Trophoblast cell (in vitro differentiated cells and primary cell): ENCODE measurements around the gene TMEM198.
A peak's percentile ranks its signal among the peaks of the same experiment; 100 is the strongest.

Experiments used
- DNase-seq, 2 donors: peaks; one replicate each; pipeline ENCODE4 v3.0.0-alpha.2; 2016
- H2AFZ ChIP-seq: 2 replicates; pipeline ENCODE4 v1.6.1; 2013; ENCODE audit warnings: low read length, moderate library complexity, mild to moderate bottlenecking; ENCODE audit not compliant: insufficient read depth, poor library complexity
- H2AK5ac ChIP-seq: 2 replicates; pipeline ENCODE4 v1.6.1; 2013; ENCODE audit warnings: mild to moderate bottlenecking, low read length
- H2BK120ac ChIP-seq: 2 replicates; pipeline ENCODE4 v1.6.1; 2013; ENCODE audit warnings: low read length, mild to moderate bottlenecking, moderate library complexity; ENCODE audit not compliant: insufficient read depth, poor library complexity
- H2BK12ac ChIP-seq: 2 replicates; pipeline ENCODE4 v1.6.1; 2013; ENCODE audit warnings: mild to moderate bottlenecking, low read length, moderate library complexity
- H2BK5ac ChIP-seq: 2 replicates; pipeline ENCODE4 v1.6.1; 2013; ENCODE audit warnings: low read length, low read depth, moderate library complexity, mild to moderate bottlenecking; ENCODE audit not compliant: poor library complexity
- H3K14ac ChIP-seq: 2 replicates; pipeline ENCODE4 v1.6.1; 2013; ENCODE audit warnings: mild to moderate bottlenecking, low read length
- H3K18ac ChIP-seq: 2 replicates; pipeline ENCODE4 v1.6.1; 2013; ENCODE audit warnings: mild to moderate bottlenecking, low read length
- H3K23ac ChIP-seq: 2 replicates; pipeline ENCODE4 v1.6.1; 2013; ENCODE audit warnings: low read length
- H3K27ac ChIP-seq: 2 replicates; pipeline ENCODE4 v1.5.1; 2013; ENCODE audit warnings: low read depth, mild to moderate bottlenecking, inconsistent platforms, low read length, moderate library complexity
- H3K27me3 ChIP-seq: 2 replicates; pipeline ENCODE4 v1.6.1; 2013; ENCODE audit warnings: inconsistent platforms, mild to moderate bottlenecking, low read length, moderate library complexity; ENCODE audit not compliant: insufficient read depth
- H3K36me3 ChIP-seq, 2 experiments: 1 replicate in 1 of 2; 2 replicates in 1 of 2; pipeline ENCODE4 v1.6.1; 2013; ENCODE audit warnings: low read length in 2 of 2, mild to moderate bottlenecking in 2 of 2, moderate library complexity in 1 of 2; ENCODE audit not compliant: insufficient read depth in 2 of 2, control insufficient read depth in 1 of 2
- H3K4ac ChIP-seq: 2 replicates; pipeline ENCODE4 v1.6.1; 2013; ENCODE audit warnings: low read depth, mild to moderate bottlenecking, low read length, moderate library complexity
- H3K4me1 ChIP-seq, 2 experiments: 1 replicate in 1 of 2; 2 replicates in 1 of 2; pipeline ENCODE4 v1.6.1; 2013; ENCODE audit warnings: low read length in 2 of 2, mild to moderate bottlenecking in 2 of 2, moderate library complexity in 1 of 2; ENCODE audit not compliant: insufficient read depth in 2 of 2, control insufficient read depth in 1 of 2
- H3K4me2 ChIP-seq: 2 replicates; pipeline ENCODE4 v1.6.1; 2013; ENCODE audit warnings: inconsistent platforms, mild to moderate bottlenecking, low read length, moderate library complexity
- H3K4me3 ChIP-seq: 2 replicates; pipeline ENCODE4 v1.5.1; 2013; ENCODE audit warnings: mild to moderate bottlenecking, low read depth, low read length, inconsistent platforms
- H3K79me1 ChIP-seq: one replicate; pipeline ENCODE4 v1.6.1; 2013; ENCODE audit warnings: low read length
- H3K79me2 ChIP-seq: 2 replicates; pipeline ENCODE4 v1.6.1; 2013; ENCODE audit warnings: low read length, mild to moderate bottlenecking; ENCODE audit not compliant: control insufficient read depth, insufficient read depth, poor library complexity
- H3K9ac ChIP-seq: 2 replicates; pipeline ENCODE4 v1.6.1; 2013; ENCODE audit warnings: mild to moderate bottlenecking, low read length
- H3K9me3 ChIP-seq: 2 replicates; pipeline ENCODE4 v1.6.1; 2013; ENCODE audit warnings: low read depth, mild to moderate bottlenecking, control low read depth, inconsistent platforms, low read length; ENCODE audit not compliant: insufficient read depth
- H4K12ac ChIP-seq: 2 replicates; pipeline ENCODE4 v1.6.1; 2013; ENCODE audit warnings: low read depth, mild to moderate bottlenecking, low read length, moderate library complexity
- H4K8ac ChIP-seq: 2 replicates; pipeline ENCODE4 v1.6.1; 2013; ENCODE audit warnings: low read depth, mild to moderate bottlenecking, low read length, moderate library complexity
- H4K91ac ChIP-seq: one replicate; pipeline ENCODE4 v1.6.1; 2013; ENCODE audit warnings: low read depth, mild to moderate bottlenecking, low read length, moderate library complexity
- WGBS: extraction: QIAGEN DNeasy Blood & Tissue Kit; methylation state at CpG from one replicate; pipeline ENCODE4 v1.1.7; 2013; ENCODE audit warnings: missing lambda C conversion rate; ENCODE audit not compliant: insufficient read length, insufficient coverage; ENCODE audit errors: extremely low coverage; 5-methylcytosine and 5-hydroxymethylcytosine counted together

The TMEM198 gene

DNA sequence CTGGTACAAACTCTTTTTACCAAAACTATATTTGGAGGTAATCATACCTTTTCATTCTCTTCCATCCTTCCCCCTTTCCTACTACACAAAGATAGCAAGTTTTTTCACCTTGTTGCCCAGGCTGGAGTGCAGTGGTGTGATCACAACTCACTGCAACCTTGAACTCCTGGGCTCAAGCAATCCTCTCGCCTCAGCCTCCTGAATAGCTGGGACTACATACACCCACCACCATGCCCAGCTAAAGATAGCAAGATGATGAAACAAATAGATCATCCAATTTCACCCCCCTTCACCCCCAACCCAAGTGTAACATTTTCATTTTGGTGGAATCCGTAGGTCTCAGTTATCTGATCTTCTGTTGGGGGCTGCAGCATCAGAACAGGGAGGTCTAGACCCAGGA is 49.3 kb downstream of the TMEM198 start:
- no peaks in the 10 kb centered on the region for H3K9me3 ChIP-seq
- H3K27ac ChIP-seq, result no peak overlapping the region
- H2BK120ac ChIP-seq, result no peak overlapping the region
- no CpG with 5 or more reads among the region's 2 CpGs for WGBS
- peaks cover 6 to 12% of the 10 kb centered on the region in 2 experiments for H3K4me1 ChIP-seq
- no peak overlapping the region for H2AFZ ChIP-seq
- H3K23ac ChIP-seq, result no peak overlapping the region
- H4K91ac ChIP-seq, result no peak overlapping the region
- no peak overlapping the region for H3K4me2 ChIP-seq
- H4K12ac ChIP-seq, result no peak overlapping the region
- H3K14ac ChIP-seq, result no peak overlapping the region
- no peak overlapping the region for H4K8ac ChIP-seq
- DNase-seq, result no peak
- peaks cover 16% of the 10 kb centered on the region for H3K79me1 ChIP-seq
- no peak overlapping the region for H3K9ac ChIP-seq
- no peak overlapping the region for H2AK5ac ChIP-seq
- no peak overlapping the region for H2BK5ac ChIP-seq
- H3K27me3 ChIP-seq, result no peaks in the 10 kb centered on the region
- H3K36me3 ChIP-seq, result no peaks in the 10 kb centered on the region
- no peak overlapping the region for H2BK12ac ChIP-seq
- no peak overlapping the region for H3K4me3 ChIP-seq
- no peak overlapping the region for H3K4ac ChIP-seq
- no peak overlapping the region for H3K18ac ChIP-seq
- H3K79me2 ChIP-seq, result peaks cover 6% of the 10 kb centered on the region

DNA sequence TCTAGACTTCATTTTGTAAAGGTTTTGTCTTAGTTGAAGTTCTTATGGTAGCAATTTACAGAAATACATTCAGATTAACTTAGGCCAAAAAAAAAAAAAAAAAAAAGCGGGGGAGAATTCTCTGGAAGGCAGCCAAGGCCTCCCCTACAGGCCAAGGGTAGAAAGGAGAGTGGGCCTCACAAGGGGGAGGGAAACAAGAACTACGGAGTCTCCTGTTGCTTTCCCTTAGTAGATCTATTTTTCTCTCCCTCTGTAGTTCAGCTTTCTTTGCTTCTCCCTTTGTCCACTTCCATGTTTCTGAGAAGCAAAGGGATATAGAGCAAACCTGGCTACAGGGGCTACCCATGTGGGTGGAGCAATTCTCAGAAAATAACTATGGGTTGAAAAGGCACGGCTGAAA is 51.4 kb downstream of the TMEM198 start:
- Histone ChIP-seq H3K4me3 (no peak overlapping the region), H3K79me2 (peaks cover 8% of the 10 kb centered on the region), H2BK120ac (peak overlapping the region; percentile 47), H3K27ac (peak overlapping the region; percentile 64), H2BK5ac (peak overlapping the region; percentile 26), H3K9ac (no peak overlapping the region), H3K4me1 (peaks cover 6 to 17% of the 10 kb centered on the region in 2 experiments), H4K91ac (peak overlapping the region; percentile 32), H3K36me3 (no peaks in the 10 kb centered on the region), H3K23ac (no peak overlapping the region), H3K27me3 (no peaks in the 10 kb centered on the region), H3K14ac (no peak overlapping the region), H3K4me2 (no peak overlapping the region), H3K79me1 (peaks cover 18% of the 10 kb centered on the region), H2BK12ac (peak overlapping the region; percentile 72), H3K4ac (no peak overlapping the region), H3K18ac (no peak overlapping the region), H4K8ac (peak overlapping the region; percentile 26), H3K9me3 (no peaks in the 10 kb centered on the region), H2AFZ (no peak overlapping the region), H2AK5ac (no peak overlapping the region), H4K12ac (no peak overlapping the region)
- no CpG with 5 or more reads among the region's 3 CpGs for WGBS
- no peak for DNase-seq

DNA sequence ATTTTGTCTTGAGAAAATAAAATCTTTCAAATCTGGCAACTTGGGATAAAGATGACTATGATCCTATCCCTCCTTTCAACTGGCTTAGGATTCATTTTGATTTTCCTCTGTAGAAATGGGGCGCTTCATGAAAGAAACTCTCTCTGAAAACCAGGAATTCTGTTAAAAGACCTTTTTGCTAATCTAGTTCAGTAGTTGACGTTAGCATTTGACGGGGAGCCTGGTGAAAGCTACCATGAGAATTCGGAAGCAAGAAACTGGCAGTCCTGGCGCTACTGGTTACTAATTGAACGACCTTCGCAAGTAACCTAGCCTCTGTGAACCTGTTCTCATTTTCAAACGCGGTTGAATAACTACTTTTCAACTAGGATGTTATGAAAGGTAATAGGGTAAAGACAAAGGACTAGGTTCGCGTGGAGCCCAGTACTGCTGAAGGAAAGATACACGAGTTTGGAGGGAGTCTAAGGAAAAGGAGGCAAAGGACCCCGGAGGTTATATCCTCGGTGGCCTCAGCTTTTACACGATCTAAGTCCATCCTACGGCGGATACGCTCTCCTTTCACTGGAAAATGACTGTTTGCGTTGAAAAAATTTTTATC is 53.2 kb downstream of the TMEM198 start:
- peak overlapping the region; percentile 96 for H3K9ac ChIP-seq
- H2BK5ac ChIP-seq, result peak overlapping the region; percentile 92
- H2BK12ac ChIP-seq, result peak overlapping the region; percentile 79
- no CpG with 5 or more reads among the region's 19 CpGs for WGBS
- peak overlapping the region; percentile 91 for H4K8ac ChIP-seq
- H3K14ac ChIP-seq, result peak overlapping the region; percentile 96
- H2AFZ ChIP-seq, result peak overlapping the region; percentile 38
- H3K79me1 ChIP-seq, result peaks cover 18% of the 10 kb centered on the region
- peak overlapping the region; percentile 99 for H3K27ac ChIP-seq
- H3K18ac ChIP-seq, result peak overlapping the region; percentile 93
- DNase-seq, result peak; percentile 43 to 66
- peaks cover 4 to 9% of the 10 kb centered on the region in 2 experiments for H3K36me3 ChIP-seq
- H3K4me3 ChIP-seq, result peak overlapping the region; percentile 86
- peak overlapping the region; percentile 82 for H4K91ac ChIP-seq
- no peak overlapping the region for H3K23ac ChIP-seq
- no peaks in the 10 kb centered on the region for H3K27me3 ChIP-seq
- peak overlapping the region; percentile 79 for H2AK5ac ChIP-seq
- no peaks in the 10 kb centered on the region for H3K9me3 ChIP-seq
- peaks cover 8% of the 10 kb centered on the region for H3K79me2 ChIP-seq
- peak overlapping the region; percentile 80 for H3K4me2 ChIP-seq
- H2BK120ac ChIP-seq, result peak overlapping the region; percentile 96
- H3K4ac ChIP-seq, result peak overlapping the region; percentile 64
- peak overlapping the region; percentile 19 for H4K12ac ChIP-seq
- H3K4me1 ChIP-seq, result peaks cover 6 to 17% of the 10 kb centered on the region in 2 experiments

DNA sequence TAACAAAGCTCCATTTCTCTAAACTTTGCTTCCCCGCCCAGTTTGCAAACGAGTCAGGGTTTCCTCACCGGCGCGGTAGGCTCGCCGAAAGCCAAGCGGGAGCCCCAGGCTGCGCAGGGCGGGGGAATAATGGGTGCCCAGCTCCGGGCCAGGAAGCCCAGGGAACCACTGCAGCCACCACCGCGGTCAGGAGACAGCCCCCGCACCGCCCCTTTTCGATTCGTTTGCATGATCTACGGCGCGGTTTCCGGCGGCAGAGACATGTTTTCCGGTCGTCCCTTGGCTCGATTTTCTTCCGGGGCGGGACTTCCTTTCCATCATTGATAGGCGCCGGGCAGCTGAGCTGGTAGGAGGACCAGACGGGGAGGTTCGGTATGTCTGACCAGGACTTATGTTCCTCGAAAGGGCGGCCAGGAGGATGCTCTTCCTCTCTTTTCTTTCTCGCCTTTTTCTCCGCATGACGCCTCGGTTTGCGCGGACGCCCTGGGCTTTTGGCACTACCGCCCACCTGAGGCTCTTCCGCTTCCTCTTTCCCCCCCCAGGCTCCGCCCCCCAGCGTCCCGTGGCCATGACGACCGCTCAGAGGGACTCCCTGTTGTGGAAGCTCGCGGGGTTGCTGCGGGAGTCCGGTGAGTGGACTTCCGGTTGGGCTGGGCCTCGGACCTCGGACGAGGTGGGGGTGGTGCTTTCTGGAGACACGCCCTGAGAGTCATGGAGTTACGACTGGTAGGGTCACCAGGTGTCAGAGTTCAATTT is 53.9 kb downstream of the TMEM198 start, which contains the start of gene STK11IP:
Gene STK11IP (plus strand): TSS at position 306 of the 756 bp plus-strand sequence. CDS start 263 bp downstream, at position 569.
- Histone ChIP-seq H4K91ac (peak within 1 kb of the TSS; percentile 82), H3K4me1 (peaks cover 6 to 17% of the 10 kb centered on the region in 2 experiments), H3K18ac (peak within 1 kb of the TSS; percentile 93), H3K4me3 (peak within 1 kb of the TSS; percentile 86), H3K14ac (peak within 1 kb of the TSS; percentile 96), H3K23ac (no peak within 1 kb of the TSS), H3K9ac (peak within 1 kb of the TSS; percentile 96), H2BK5ac (peak within 1 kb of the TSS; percentile 92), H2BK12ac (peak within 1 kb of the TSS; percentile 79), H2AK5ac (peak within 1 kb of the TSS; percentile 79), H3K79me1 (peaks cover 18% of the 10 kb centered on the region), H3K4me2 (peak within 1 kb of the TSS; percentile 80), H3K27ac (peak within 1 kb of the TSS; percentile 99), H4K8ac (peak within 1 kb of the TSS; percentile 91), H3K36me3 (peaks cover 7 to 16% of the 10 kb centered on the region in 2 experiments), H4K12ac (peak within 1 kb of the TSS; percentile 66), H3K4ac (peak within 1 kb of the TSS; percentile 64), H3K79me2 (peaks cover 8% of the 10 kb centered on the region), H3K27me3 (no peaks in the 10 kb centered on the region), H3K9me3 (no peaks in the 10 kb centered on the region), H2BK120ac (peak within 1 kb of the TSS; percentile 96), H2AFZ (peak within 1 kb of the TSS; percentile 82)
- no CpG with 5 or more reads among the region's 57 CpGs for WGBS
- peak; percentile 97 to 98 for DNase-seq
